Right atrium auricular region (tissue), 2 donors: Measurements from ENCODE around the gene C1orf56. TPM values are rescaled to one million over a fixed set of nuclear protein-coding genes. Genes with fewer than 3 reads are reported as not detected.

Source experiments
- DNase-seq: peaks from one replicate; pipeline ENCODE4 v3.0.0-alpha.2; 2019; ENCODE audit warnings: low spot score
- H3K27ac ChIP-seq, 2 donors: fragments of 200-600 bp; sonication (generic); 1 replicate in 1 of 2; 2 replicates in 1 of 2; pipeline ENCODE4 v1.5.1; 2016 to 2019
- H3K27me3 ChIP-seq, 2 donors: fragments of 200-600 bp; sonication (generic); one replicate each; pipeline versions ENCODE4 v1.5.1 to v1.6.0; 2017 to 2019
- H3K36me3 ChIP-seq: fragments of 200-600 bp; sonication (generic); one replicate; pipeline ENCODE4 v1.5.1; 2016
- H3K4me1 ChIP-seq, 2 donors: fragments of 200-600 bp; sonication (generic); one replicate each; pipeline versions ENCODE4 v1.5.1 to v1.6.0; 2017 to 2019
- H3K4me3 ChIP-seq, 2 donors: fragments of 200-600 bp; sonication (generic); 1 replicate in 1 of 2; 2 replicates in 1 of 2; pipeline ENCODE4 v1.5.1; 2017 to 2019; ENCODE audit warnings: mild to moderate bottlenecking in 1 of 2, moderate library complexity in 1 of 2
- H3K9me3 ChIP-seq, 2 donors: fragments of 200-600 bp; sonication (generic); one replicate each; pipeline ENCODE4 v1.5.1; 2019
- CTCF ChIP-seq, 2 donors: fragments of 200-600 bp; sonication (generic); IDR thresholded peaks; one replicate each; pipeline ENCODE4 v1.5.1; 2019; ENCODE audit warnings: antibody characterized with exemption in 2 of 2
- total RNA-seq, 2 donors: library from RNA; depleted of rRNA; stranded (reverse); fragments of >200 nt; gene quantifications; one replicate each; pipeline ENCODE4 v1.1.0, GENCODE V29; 2016

The C1orf56 gene
- total RNA-seq, 2 donors from 2014 or later = 8.8 to 16.2 TPM

GRCh38 chr1:151007853-151008243, 39.7 kb upstream of the C1orf56 start:
- Histone ChIP-seq H3K4me3 (peak overlapping the region; percentile 71 to 76), H3K9me3 (no peaks in the 10 kb centered on the region)

GRCh38 chr1:151008244-151009205, 39.0 kb upstream of the C1orf56 start, which contains the start of gene PRUNE1:
Gene PRUNE1 (plus strand): TSS chr1:151008449. CDS start chr1:151008633, 184 bp downstream.
- peaks cover 0 to 78% of the 10 kb centered on the region in 2 donors for H3K4me1 ChIP-seq

More at GRCh38 chr1:151007853-151008243, 39.7 kb upstream of the C1orf56 start:
- no peak for TF ChIP-seq CTCF (IDR thresholded peaks at IDR 0.05)
- DNase-seq = no peak
- no peaks in the 10 kb centered on the region for H3K36me3 ChIP-seq
- peak overlapping the region; percentile 96 for H3K27ac ChIP-seq
- no peaks in the 10 kb centered on the region for H3K27me3 ChIP-seq
- H3K4me1 ChIP-seq = peaks cover 0 to 78% of the 10 kb centered on the region in 2 donors

GRCh38 chr1:151009206-151009587, 38.4 kb upstream of the C1orf56 start:
- no peaks in the 10 kb centered on the region for H3K27me3 ChIP-seq
- no peak for TF ChIP-seq CTCF (IDR thresholded peaks at IDR 0.05)
- H3K4me3 ChIP-seq = peak overlapping the region; percentile 71 to 76
- H3K27ac ChIP-seq = peak overlapping the region; percentile 96
- H3K36me3 ChIP-seq = no peaks in the 10 kb centered on the region
- peaks cover 0 to 78% of the 10 kb centered on the region in 2 donors for H3K4me1 ChIP-seq
- no peak for DNase-seq
- no peaks in the 10 kb centered on the region for H3K9me3 ChIP-seq

More at GRCh38 chr1:151008244-151009205, 39.0 kb upstream of the C1orf56 start, which contains the start of gene PRUNE1:
- H3K27ac ChIP-seq = peak within 1 kb of the TSS; percentile 96
- no peak for TF ChIP-seq CTCF (IDR thresholded peaks at IDR 0.05)
- H3K36me3 ChIP-seq = no peaks in the 10 kb centered on the region
- no peaks in the 10 kb centered on the region for H3K27me3 ChIP-seq
- H3K4me3 ChIP-seq = peak within 1 kb of the TSS; percentile 71 to 76
- H3K9me3 ChIP-seq = no peaks in the 10 kb centered on the region
- DNase-seq = peak; percentile 95

GRCh38 chr1:151009674-151010345, 37.7 kb upstream of the C1orf56 start:
- no peaks in the 10 kb centered on the region for H3K9me3 ChIP-seq
- no peaks in the 10 kb centered on the region for H3K36me3 ChIP-seq
- TF ChIP-seq CTCF (IDR thresholded peaks at IDR 0.05) = no peak
- no peak overlapping the region for H3K4me3 ChIP-seq
- H3K27ac ChIP-seq = peak overlapping the region; percentile 96
- peaks cover 0 to 78% of the 10 kb centered on the region in 2 donors for H3K4me1 ChIP-seq
- no peak for DNase-seq
- H3K27me3 ChIP-seq = no peaks in the 10 kb centered on the region

- Histone ChIP-seq H3K36me3 (no peaks in the 10 kb centered on the region), H3K4me1 (peaks cover 0 to 73% of the 10 kb centered on the region in 2 donors), H3K4me3 (no peak overlapping the region), H3K9me3 (no peaks in the 10 kb centered on the region), H3K27me3 (no peaks in the 10 kb centered on the region), H3K27ac (peak overlapping the region in 1 of 2 donors; percentile 96)
- no peak for DNase-seq
- TF ChIP-seq CTCF (IDR thresholded peaks at IDR 0.05) = no peak
Measured at GRCh38 chr1:151010346-151010726, 37.2 kb upstream of the C1orf56 start.
